Measurements from ENCODE around the gene MTIF3.

MTIF3 gene

GRCh38 chr13:27455331-27455855 lies 5.0 kb upstream of the MTIF3 start:
- DNase-seq (ENCODE audit: low spot score) = no peak

GRCh38 chr13:27450921-27451471 lies 632 bp upstream of the MTIF3 start:
- no peak for DNase-seq (ENCODE audit: low spot score)

- no peak for DNase-seq (ENCODE audit: low spot score)
Measured at GRCh38 chr13:27449081-27449603, 1.2 kb downstream of the MTIF3 start.

- no peak for DNase-seq (ENCODE audit: low spot score)
Measured at GRCh38 chr13:27448308-27448707, 2.1 kb downstream of the MTIF3 start.

GRCh38 chr13:27446986-27447583 lies 3.3 kb downstream of the MTIF3 start:
- peak; percentile 52 for DNase-seq (ENCODE audit: low spot score)

- DNase-seq (ENCODE audit: low spot score) = no peak
Measured at GRCh38 chr13:27442797-27443196, 7.6 kb downstream of the MTIF3 start.

- no peak for DNase-seq (ENCODE audit: low spot score)
Measured at GRCh38 chr13:27442071-27442647, 8.2 kb downstream of the MTIF3 start.

GRCh38 chr13:27440408-27440807 lies 10.0 kb downstream of the MTIF3 start:
- no peak for DNase-seq (ENCODE audit: low spot score)

- no peak for DNase-seq (ENCODE audit: low spot score)
Measured at GRCh38 chr13:27437126-27437525, 13.2 kb downstream of the MTIF3 start.

GRCh38 chr13:27432611-27433210 lies 17.7 kb downstream of the MTIF3 start:
- no peak for DNase-seq (ENCODE audit: low spot score)

GRCh38 chr13:27432180-27432579 lies 18.2 kb downstream of the MTIF3 start:
- no peak for DNase-seq (ENCODE audit: low spot score)

- DNase-seq (ENCODE audit: low spot score) = no peak
Measured at GRCh38 chr13:27428160-27428559, 22.2 kb downstream of the MTIF3 start.

GRCh38 chr13:27427641-27428040 lies 22.7 kb downstream of the MTIF3 start:
- no peak for DNase-seq (ENCODE audit: low spot score)

GRCh38 chr13:27425918-27426630 lies 24.3 kb downstream of the MTIF3 start:
- peak; percentile 84 for DNase-seq (ENCODE audit: low spot score)

- no peak for DNase-seq (ENCODE audit: low spot score)
Measured at GRCh38 chr13:27425158-27425917, 25.0 kb downstream of the MTIF3 start.

GRCh38 chr13:27424246-27425157 lies 25.9 kb downstream of the MTIF3 start, which contains the start of gene GTF3A:
TSS of gene GTF3A (plus strand) at chr13:27424619.
- peak; percentile 87 for DNase-seq (ENCODE audit: low spot score)

GRCh38 chr13:27423333-27423732 lies 27.0 kb downstream of the MTIF3 start:
- DNase-seq (ENCODE audit: low spot score) = no peak

GRCh38 chr13:27421101-27421871 lies 29.1 kb downstream of the MTIF3 start:
- DNase-seq (ENCODE audit: low spot score) = no peak

- no peak for DNase-seq (ENCODE audit: low spot score)
Measured at GRCh38 chr13:27419328-27419727, 31.0 kb downstream of the MTIF3 start.

GRCh38 chr13:27415116-27415515 lies 35.2 kb downstream of the MTIF3 start:
- no peak for DNase-seq (ENCODE audit: low spot score)
